GM21447 (cell line): ENCODE results near the gene WDFY2.
"Not testable (repeated sequence)": the region's sequence is repeated elsewhere in the genome, so short reads cannot be mapped to it uniquely, and the experiment has no call there.

ENCODE experiments used
- ATAC-seq: cut with Tn5 transposase; IDR thresholded peaks from one replicate; pipeline ENCODE4 v1.9.1; 2021; ENCODE audit not compliant: unreplicated experiment

The WDFY2 gene

DNA sequence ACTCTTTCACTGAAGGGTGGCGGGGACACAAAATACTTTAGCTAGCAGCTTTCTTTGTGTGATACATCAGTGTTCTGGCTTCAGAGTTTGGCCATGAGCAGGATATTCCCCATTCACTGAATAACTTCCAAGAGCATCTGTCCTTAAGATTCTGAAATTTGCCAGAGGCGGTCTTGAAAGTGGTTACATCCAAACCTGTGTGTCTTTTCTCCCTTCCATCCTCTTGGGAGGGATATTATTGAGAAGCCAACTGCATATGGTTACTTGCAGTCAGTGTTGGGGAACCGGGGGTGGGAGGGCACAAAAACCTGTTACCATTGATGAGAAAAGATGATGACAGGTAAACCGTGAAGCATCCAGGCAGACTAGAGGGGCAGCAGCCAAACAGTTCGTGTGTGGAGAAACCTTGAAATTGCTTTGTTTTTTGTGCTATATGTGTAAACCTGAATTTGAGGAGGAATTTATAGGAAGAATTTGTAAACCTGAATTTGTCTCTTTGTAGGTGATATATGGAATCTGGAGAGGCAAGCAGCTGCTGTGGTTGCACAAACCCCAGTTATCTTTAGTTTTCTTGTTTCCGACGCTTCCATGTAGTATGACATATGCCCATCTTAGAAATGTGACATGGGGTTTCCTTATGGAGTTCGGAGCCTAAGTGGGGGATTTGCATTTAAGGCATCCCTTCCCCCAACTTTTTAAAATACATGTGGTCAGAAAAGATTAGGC, 104.8 kb downstream of the WDFY2 start:
- no peak for ATAC-seq

DNA sequence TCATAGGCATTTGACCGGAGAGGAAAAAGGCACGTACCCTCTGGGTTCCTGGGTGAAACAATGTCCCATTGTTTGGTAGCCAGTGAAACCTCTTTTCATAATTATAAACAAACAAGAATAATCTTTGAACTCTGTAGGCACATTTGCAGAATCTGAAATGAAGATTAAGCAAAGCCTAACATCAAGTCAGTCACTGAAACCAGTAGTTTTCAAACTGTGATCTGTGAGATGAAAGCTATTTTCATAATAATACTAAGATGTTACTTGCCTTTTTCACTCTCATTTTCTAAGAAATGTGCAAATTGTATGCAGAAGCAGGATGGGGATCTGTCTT, 105.4 kb downstream of the WDFY2 start:
- no peak for ATAC-seq

DNA sequence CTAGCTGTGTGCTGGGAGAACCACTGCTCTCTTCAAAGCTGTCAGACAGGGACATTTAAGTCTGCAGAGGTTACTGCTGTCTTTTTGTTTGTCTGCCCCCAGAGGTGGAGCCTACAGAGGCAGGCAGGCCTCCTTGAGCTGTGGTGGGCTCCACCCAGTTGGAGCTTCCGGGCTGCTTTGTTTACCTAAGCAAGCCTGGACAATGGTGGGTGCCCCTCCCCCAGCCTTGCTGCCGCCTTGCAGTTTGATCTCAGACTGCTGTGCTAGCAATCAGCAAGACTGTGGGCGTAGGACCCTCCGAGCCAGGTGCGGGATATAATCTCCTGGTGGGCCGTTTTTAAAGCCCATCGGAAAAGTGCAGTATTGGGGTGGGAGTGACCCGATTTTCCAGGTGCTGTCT, 111.4 kb downstream of the WDFY2 start:
- not testable (repeated sequence) for ATAC-seq

DNA sequence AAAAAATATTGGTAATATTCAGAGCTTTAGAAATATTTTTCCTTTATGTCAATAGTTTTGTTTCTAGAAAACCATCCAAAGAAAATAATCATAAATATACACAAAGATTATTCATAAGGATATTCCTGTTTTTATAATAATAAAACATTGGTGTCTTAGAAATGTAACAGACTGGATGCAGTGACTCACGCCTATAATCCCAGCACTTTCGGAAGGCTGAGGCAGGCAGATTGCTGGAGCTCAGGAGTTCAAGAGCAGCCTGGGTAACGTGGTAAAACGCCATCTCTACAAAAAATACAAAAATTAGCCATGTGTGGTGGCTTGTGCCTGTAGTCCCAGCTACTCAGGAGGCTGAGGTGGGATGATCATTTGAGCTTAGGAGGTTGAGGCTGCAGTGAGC, 112.9 kb downstream of the WDFY2 start:
- ATAC-seq = no peak

DNA sequence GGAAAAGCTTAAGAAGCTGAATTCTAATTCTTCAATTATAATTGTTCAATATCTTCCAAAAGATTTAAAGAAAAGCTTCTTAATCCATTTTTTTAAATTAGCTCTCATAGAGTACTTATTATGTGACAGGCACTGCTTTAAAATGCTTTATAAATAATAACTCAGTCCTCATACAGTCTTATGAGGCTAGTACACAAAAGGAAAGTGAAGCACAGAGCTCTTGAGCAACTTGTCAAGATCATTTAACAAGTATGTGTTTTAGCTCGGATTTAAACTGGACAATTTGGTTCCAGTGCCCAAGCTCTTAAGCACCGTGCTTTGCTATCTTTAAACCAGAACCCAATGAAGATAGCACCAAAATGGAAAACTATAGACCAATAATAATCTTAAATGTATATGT, 113.6 kb downstream of the WDFY2 start:
- no peak for ATAC-seq

DNA sequence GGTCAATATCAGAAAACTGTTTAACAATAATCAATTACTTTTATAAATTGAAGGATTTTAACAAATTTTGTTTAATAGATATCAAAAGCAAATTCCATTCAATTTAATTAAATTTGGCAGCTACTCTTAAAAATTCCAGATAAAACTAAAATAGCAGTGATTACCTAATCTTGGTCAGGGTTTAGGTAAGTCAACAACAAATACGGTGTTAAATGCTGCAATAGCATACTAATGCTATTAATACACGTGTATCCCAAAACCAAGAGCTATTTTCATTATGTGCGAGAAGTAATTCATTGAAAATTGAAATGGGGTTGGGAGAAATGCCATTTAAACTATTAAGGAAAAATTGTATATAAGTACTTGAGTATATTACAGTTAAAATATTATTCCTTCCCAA, 114.1 kb downstream of the WDFY2 start:
- no peak for ATAC-seq

DNA sequence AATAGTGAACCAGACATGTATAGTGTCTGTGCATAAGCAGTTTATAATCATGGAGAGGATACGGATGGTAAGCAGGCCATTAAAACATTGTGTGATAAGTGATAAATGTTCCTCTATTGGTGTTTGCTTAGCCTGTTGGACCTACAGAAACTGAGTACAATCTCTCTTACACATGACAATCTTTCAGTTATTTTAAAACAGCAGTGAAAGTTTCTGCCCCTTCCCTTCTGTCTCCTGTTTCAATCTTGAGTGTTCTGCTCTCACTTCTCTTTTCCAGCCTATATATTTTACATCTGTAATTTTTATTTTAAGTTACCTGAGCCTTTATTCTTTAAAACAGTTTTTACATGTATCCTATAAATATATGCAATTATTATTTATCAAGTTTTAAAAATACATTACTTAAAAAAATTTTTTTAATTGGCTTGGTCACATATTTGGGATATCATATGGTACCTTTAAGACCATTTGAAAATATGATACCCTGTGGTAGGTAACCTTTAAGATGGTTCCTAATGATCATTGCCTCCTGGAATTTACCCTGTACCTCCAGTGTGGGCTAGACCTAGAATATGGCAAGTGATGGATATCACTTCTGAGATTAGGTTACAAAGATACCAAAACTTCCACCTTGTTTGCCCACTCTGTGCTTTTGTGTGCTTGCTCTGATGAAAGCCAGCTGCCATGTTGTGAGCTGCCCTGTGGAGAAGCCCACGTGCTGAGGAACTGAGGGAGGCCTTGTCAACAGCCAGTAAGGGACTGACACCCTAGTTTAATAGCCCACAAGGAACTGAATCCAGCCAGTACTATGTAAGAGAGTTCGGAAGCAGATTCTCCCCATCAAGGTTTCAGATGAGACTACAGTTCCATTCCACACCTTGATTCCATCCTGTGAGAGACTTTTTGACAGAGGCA, 120.4 kb downstream of the WDFY2 start:
- ATAC-seq = peak; percentile 81

DNA sequence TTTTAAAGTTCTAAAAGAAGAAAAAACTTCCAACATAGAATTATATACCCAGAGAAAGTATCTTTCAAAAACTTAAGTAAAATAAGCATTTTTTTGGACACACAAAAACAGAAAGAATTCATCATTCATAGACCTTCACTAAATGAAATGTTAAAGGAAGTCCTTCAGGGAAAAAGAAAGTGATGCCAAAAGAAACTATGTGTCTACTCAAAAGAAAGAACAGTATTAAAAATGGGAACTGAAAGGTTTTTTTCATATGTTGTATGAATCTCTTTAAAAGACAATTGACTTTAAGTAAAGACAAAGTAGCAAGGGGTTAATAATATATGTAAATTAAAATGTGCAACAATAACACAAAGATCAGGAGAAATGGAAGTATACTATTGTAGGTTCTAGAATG, 123.2 kb downstream of the WDFY2 start:
- ATAC-seq = no peak

DNA sequence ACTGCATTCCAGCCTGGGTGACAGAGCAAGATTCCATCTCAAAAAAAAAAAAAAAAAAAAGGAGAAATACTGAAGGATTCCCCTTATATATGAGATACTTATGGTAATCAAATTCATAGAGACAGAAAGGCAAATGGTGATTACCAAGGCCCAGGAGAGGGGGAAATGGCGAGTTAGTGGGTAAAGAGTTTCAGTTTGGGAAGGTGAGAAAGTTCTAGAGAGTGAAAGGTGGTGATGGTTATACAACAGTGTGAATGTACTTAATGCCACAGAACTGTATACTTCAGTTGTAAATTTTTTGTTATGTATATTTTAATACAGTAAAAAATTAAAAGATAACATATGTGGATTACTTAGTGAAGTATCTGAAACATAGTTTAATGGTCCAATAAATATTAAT, 129.5 kb downstream of the WDFY2 start:
- no peak for ATAC-seq

DNA sequence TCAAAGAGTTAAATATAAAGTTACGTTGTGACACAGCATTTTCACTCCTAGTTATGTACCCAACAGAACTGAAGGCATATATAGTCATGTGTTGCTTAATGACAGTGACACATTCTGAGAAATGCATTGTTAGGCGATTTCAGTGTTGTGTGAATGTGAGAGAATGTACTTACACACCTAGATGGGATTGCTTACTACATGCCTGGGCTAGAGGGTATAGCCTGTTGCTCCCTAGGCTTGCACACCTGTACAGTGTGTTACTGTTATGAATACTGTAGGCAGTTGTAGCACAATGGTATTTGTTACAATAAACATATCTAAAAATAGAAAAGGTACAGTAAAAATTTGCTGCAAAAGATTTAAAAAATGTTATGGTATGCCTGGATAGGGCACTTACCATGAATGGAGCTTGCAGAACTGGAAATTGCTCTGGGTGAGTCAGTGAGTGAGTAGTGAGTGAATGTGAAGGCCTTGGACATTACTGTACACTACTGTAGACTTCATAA, 130.5 kb downstream of the WDFY2 start:
- peak; percentile 89 for ATAC-seq

DNA sequence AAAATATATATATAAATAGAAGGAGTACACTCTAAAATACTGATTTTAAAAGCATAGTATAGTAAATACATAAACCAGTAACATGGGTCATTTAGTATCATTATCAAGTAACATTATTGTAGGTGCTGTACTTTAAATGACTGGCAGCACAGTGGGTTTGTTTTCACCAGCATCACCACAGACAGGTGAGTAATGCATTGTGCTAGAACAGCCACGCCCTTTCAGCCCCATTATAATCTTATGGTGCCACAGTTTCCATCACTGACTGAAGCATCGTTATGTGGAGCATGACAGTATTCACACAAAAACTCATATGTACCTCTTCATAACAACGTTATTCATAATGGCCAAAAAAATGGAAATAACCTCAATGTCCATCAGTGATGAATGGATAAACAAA, 131.4 kb downstream of the WDFY2 start:
- no peak for ATAC-seq

DNA sequence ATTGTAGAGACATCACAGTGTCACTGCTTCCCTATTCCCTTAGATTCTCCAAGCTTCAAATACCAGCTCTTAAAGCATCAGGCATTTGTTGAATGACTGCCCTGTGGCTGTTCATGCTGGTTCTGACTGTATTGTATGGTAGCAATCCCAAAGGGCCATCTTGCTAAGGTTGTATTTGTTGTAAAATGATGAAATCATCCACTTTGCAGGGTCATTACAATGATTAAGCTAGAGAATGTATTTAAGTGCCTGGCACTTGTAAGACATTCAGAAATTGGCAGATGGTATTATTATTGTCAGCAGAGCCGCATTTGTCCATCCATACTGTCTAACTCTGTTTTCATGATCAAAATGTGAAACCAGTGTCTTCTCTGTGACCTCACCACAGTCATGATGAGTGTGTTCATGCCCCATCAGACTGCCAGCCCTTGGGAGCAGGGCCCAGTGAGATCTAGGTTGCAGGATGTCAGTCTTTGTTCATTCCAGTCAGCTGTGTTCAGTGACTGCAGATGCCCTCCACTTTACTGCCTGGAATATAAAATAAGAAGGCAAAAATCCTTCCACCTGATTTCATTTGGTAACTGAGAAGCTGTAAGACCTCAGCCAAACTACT, 133.6 kb downstream of the WDFY2 start:
- no peak for ATAC-seq

DNA sequence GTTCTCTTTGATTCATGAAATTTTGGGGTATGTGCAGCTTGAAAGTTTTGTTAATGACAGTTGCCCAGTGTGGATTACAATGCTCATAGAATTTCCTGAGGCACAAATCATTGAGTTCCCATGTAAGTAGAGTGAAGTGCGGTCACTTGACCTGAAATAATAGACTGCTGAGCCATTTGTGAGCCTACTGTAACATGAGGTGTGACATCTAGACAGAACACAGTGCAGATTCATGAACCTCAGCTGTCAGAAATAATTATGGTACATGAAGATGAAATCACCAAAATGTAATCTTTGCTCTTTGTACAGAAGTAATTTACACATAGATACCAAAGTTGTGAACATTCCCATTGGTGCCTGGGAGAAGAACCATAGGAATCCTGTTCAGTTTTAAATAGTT, 135.1 kb downstream of the WDFY2 start:
- ATAC-seq = no peak

DNA sequence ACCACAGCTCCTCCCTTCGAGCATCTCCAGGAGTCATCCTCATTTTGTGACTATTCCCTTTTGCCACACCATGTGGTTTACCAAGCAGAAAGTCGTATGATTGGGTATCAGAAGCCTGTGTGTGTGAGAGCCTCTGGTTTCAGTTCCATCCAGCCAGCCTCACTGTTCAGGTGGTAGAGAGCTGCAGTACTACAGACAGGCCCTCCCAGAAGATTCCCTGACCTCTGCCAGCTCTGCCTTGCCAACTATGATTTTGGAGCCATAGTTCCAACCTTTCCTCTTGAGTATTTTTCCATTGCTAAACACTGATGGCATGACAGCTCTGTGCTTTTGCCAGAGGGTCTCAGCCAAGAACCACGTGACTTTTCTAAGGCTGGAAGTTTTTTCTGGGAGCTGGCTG, 137.2 kb downstream of the WDFY2 start:
- ATAC-seq = peak; percentile 97

DNA sequence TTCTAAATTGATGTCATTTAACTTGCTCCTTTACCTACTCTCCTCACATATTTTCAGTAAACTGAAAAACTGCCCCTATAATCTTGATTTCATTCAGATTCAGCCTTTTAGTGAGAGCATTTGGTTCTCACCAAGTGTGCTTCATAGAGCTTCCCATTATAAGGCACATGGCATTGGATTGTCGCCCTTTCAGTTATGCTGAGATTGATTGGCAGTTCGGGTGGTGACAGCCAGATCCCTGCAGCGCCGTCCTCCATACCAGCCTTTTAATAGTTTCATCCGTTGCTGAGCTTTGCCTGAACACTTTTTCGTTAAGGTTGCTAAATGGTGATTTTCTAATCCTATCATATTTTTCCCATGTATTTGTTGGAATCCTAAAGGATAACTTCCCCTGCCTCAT, 139.3 kb downstream of the WDFY2 start:
- no peak for ATAC-seq

DNA sequence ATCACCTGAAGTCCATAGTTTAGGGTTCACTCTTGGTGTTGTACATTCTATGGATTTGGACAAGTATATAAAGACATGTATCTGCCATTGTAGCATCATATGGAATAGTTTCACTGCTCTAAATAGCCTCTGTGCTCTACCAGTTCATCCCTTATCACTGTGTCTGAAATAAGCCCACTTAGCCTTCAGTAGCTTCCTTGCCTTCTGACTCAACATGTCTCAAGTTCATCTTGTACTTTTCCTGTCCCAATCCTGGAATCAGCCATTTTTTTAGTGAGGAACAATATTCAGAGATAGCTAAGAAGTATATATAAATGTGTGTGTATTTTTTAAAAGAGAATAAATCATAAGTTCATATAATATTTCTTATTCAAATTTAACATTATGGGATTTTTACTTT, 140.5 kb downstream of the WDFY2 start:
- no peak for ATAC-seq

DNA sequence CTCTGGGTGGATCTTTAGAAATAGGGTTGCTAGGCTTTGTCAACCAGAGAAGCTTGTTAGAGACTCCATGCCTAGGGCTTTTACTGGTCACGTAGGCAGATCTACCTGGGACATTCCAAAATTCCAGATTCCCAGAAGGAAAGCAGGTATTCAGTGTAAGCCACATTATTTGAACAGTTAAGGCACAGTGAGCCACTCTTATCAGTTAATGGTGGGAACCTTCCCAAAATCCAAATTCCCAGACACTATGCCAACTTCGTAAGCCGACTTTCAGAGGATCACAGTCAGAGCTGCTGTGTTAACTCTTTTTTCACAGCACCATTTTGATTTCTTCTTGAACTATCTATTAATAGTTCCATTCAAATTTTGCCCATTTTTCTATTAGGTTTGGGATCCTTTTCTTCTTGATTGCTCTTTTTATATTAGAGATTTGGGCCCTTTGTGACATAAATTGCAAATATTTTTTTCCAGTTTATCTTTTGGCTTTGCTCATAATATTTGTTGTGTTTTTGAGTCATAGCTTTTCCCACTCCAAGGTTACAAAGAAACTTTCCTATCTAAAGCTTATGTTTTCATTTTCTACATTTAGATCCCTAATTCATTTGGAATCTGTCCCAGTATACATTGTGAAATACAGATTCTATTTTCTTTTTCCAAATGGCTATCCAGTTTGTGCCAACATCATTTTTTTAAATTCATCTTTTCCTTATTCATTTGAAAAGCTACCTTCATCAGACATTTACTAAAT, 142.4 kb downstream of the WDFY2 start:
- ATAC-seq = no peak

DNA sequence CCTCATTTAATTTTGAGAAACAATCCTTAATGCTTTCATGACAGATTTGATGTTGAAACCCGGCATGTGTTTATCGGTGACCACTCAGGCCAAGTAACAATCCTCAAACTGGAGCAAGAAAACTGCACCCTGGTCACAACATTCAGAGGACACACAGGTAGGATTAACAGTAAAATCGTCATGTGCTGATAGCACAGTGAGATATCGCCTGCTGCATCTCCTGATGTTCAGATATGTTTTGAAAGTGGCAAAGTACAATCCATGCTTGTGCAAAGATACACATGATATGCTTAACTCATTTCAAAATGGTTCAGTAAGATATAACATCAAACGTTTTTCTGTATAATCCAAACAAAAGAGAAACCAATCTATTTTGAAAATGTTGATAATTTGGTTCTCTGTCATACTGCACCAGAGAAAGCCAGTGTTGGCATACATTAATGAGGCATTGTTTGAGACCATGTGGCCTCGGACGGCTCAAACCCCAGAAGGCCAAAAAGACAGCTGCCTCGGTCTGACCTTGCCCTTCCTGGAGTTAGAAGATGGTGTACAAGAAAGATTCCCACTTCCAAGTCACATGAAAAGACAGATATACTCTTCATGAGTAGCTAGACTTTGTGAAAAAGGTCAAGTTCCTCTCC, 143.5 kb downstream of the WDFY2 start:
- ATAC-seq = no peak

DNA sequence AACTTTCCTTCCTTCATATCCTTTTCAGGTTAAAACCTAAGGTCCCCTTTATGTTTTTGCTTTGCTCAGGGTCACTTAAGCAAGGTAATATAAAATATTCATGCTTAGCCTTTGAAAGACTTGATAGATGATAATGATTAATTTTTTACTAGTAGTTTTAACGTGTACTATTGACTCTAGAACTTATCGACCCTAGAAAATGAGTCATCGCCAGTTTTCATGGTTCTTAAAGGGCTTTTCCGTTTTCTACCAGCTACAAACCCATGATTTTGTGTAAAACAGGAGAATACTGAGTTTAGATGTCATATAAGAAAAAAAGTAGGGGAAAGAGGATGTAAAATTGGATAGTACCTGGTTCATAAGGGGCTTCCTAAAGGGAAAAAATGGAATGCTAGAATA, 144.0 kb downstream of the WDFY2 start:
- no peak for ATAC-seq

DNA sequence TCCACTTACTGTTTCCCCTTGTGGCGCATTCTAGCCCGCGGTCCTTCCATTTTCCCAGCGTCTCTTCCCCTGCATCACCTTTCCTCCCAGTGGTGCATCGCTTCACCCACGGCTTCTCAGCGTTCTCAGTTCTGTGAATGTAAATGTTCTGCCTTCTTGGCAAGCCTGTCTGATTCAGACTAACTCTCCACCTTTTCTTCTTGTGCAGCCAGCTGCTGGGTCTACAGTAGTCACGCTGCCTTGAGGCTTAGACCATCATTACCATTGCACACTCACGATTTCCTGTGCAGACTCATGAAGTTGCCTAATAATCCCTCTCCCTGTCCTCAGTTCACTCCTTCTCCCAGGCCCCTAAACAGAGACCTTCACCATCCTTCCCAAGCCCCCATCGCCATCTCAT, 144.7 kb downstream of the WDFY2 start:
- ATAC-seq = no peak
